Endothelial cell of umbilical vein (primary cell): ENCODE data around the gene ASIC4. TPM values are rescaled to one million over a fixed set of nuclear protein-coding genes. Genes with fewer than 3 reads are reported as not detected.

ENCODE experiments used
- BruUV-seq: library from RNA; stranded (reverse); fragments of 400-500 nt; replicated peaks from 2 replicates; lab custom pipeline; 2021; lab: Mats Ljungman, UMichigan
- CTCF ChIA-PET: fragments of 300-600, 350-600 bp; sonication (Branson Sonifier 250); formaldehyde crosslinking; loops from one replicate; lab custom pipeline; 2021; ENCODE audit warnings: antibody characterized with exemption, inconsistent platforms; lab: Charles Lee
- POLR2A ChIA-PET: fragments of 300-600, 350-600 bp; sonication (Branson Sonifier 250); formaldehyde crosslinking; loops from one replicate; lab custom pipeline; 2021; ENCODE audit warnings: antibody characterized with exemption, inconsistent platforms; lab: Charles Lee
- DNase-seq: peaks from one replicate; pipeline ENCODE4 v3.0.0-alpha.2; 2011; ENCODE audit warnings: low read depth, low spot score
- FAIRE-seq: peaks from 2 replicates; lab custom pipeline; 2011; peaks lifted over from hg19 to GRCh38; lab: Jason Lieb, UNC
- H2AFZ ChIP-seq: 2 replicates; pipeline ENCODE4 v1.6.0; 2012; ENCODE audit warnings: low read depth, low read length, control low read depth, inconsistent platforms
- H3K27ac ChIP-seq: 2 replicates; pipeline ENCODE4 v1.5.1; 2011; ENCODE audit warnings: low read depth, mild to moderate bottlenecking, control low read depth, low read length, moderate library complexity; ENCODE audit not compliant: insufficient read depth
- H3K27me3 ChIP-seq, 2 experiments: 2 replicates each; pipeline versions ENCODE4 v1.6.0 to v1.6.1; 2011; ENCODE audit warnings: low read length in 2 of 2, mixed read lengths in 1 of 2; ENCODE audit not compliant: control insufficient read depth in 2 of 2, insufficient read depth in 2 of 2
- H3K36me3 ChIP-seq, 2 experiments: 2 replicates in 1 of 2; 3 replicates in 1 of 2; pipeline ENCODE4 v1.5.1; 2011; ENCODE audit warnings: low read length in 2 of 2, mild to moderate bottlenecking in 1 of 2, moderate library complexity in 1 of 2; ENCODE audit not compliant: control insufficient read depth in 2 of 2, insufficient read depth in 2 of 2; ENCODE audit errors: extremely low read depth in 1 of 2
- H3K4me1 ChIP-seq: 3 replicates; pipeline ENCODE4 v1.5.1; 2011; ENCODE audit warnings: mild to moderate bottlenecking, low read length; ENCODE audit not compliant: control insufficient read depth, insufficient read depth; ENCODE audit errors: extremely low read depth
- H3K4me2 ChIP-seq: 2 replicates; pipeline ENCODE4 v1.6.1; 2011; ENCODE audit warnings: low read length, control low read depth, mixed read lengths; ENCODE audit not compliant: insufficient read depth
- H3K4me3 ChIP-seq, 3 experiments: fragments of 200-600 bp in 1 of 3; sonication (generic), shearing (Covaris generic) in 1 of 3; replicated peaks in 1 of 3; 2 replicates each; pipeline ENCODE4 v1.5.1; 2011 to 2016; ENCODE audit warnings: control low read depth in 3 of 3, low read length in 3 of 3, mild to moderate bottlenecking in 2 of 3, inconsistent platforms in 1 of 3, low read depth in 1 of 3, moderate library complexity in 1 of 3; ENCODE audit not compliant: insufficient read depth in 1 of 3
- H3K79me2 ChIP-seq: 2 replicates; pipeline ENCODE4 v1.6.0; 2012; ENCODE audit warnings: low read length, inconsistent platforms; ENCODE audit not compliant: control insufficient read depth, insufficient read depth
- H3K9ac ChIP-seq: replicated peaks from 2 replicates; pipeline ENCODE3; 2011; ENCODE audit warnings: low read length, control low read depth; ENCODE audit not compliant: insufficient read depth; ENCODE audit errors: extremely low read depth
- H3K9me1 ChIP-seq: replicated peaks from 3 replicates; pipeline ENCODE4 v1.6.0; 2011; ENCODE audit warnings: mild to moderate bottlenecking, low read length; ENCODE audit not compliant: control insufficient read depth, insufficient read depth; ENCODE audit errors: extremely low read depth
- H3K9me3 ChIP-seq: replicated peaks from 2 replicates; pipeline ENCODE4 v1.5.1; 2012; ENCODE audit warnings: low read length, inconsistent platforms; ENCODE audit not compliant: control insufficient read depth, insufficient read depth
- H4K20me1 ChIP-seq: replicated peaks from 2 replicates; pipeline ENCODE3; 2011; ENCODE audit warnings: mild to moderate bottlenecking, low read length; ENCODE audit not compliant: control insufficient read depth, insufficient read depth; ENCODE audit errors: extremely low read depth
- EZH2 ChIP-seq: IDR thresholded peaks from 2 replicates; pipeline ENCODE4 v1.6.1; 2012; ENCODE audit warnings: borderline replicate concordance, low read depth, mild to moderate bottlenecking, moderate library complexity, low read length, inconsistent platforms; ENCODE audit not compliant: severe bottlenecking
- FOS ChIP-seq: IDR thresholded peaks from 2 replicates; pipeline ENCODE4 v1.6.1; 2011; ENCODE audit warnings: mild to moderate bottlenecking, low read length, moderate library complexity, borderline replicate concordance; ENCODE audit not compliant: insufficient read depth
- GATA2 ChIP-seq: IDR thresholded peaks from 2 replicates; pipeline ENCODE4 v1.7.0; 2011; ENCODE audit warnings: low read depth, mild to moderate bottlenecking, moderate library complexity, mixed read lengths, low read length; ENCODE audit not compliant: insufficient read length, insufficient read depth
- JUN ChIP-seq: IDR thresholded peaks from 2 replicates; pipeline ENCODE4 v1.6.1; 2011; ENCODE audit warnings: borderline replicate concordance, low read depth; ENCODE audit not compliant: insufficient read length, insufficient read depth
- MAX ChIP-seq: IDR thresholded peaks from 2 replicates; pipeline ENCODE4 v1.6.1; 2011; ENCODE audit not compliant: insufficient read depth, insufficient read length
- MYC ChIP-seq: IDR thresholded peaks from one replicate; pipeline ENCODE4 v1.6.1; 2011; ENCODE audit warnings: mild to moderate bottlenecking, low read depth, low read length
- POLR2A ChIP-seq: IDR thresholded peaks from 2 replicates; pipeline ENCODE4 v1.6.1; 2012; ENCODE audit warnings: low read depth, mild to moderate bottlenecking, control low read depth, low read length
- POLR2AphosphoS5 ChIP-seq: IDR thresholded peaks from 2 replicates; pipeline ENCODE4 v1.6.1; 2012; ENCODE audit warnings: low read depth, mild to moderate bottlenecking, control low read depth, low read length, moderate library complexity; ENCODE audit not compliant: insufficient read depth
- dilution Hi-C: fragments of 300-500 bp; cut with MboI; formaldehyde crosslinking; loops from one replicate; pipeline ENCODE4 v1.15.0; 2019; ENCODE audit warnings: low sequenced_read_pairs; ENCODE audit not compliant: extremely low pct_ligation_motif_present
- intact Hi-C: fragments of 100-400 bp; cut with micrococcal nuclease; formaldehyde crosslinking; loops from one replicate; pipeline ENCODE4 v1.10.0; 2022
- polyA plus RNA-seq, 4 experiments: library from polyadenylated mRNA; depleted of rRNA in 3 of 4; stranded (reverse) in 3 of 4; unstranded in 1 of 4; fragments of >200 nt; gene quantifications; 2 replicates each; pipeline versions ENCODE4 v1.2.1 to v1.2.3, GENCODE V29; 2011 to 2012; ENCODE audit warnings: missing spikeins in 1 of 4
- total RNA-seq: library from RNA; stranded (reverse); gene quantifications from 2 replicates; pipeline ENCODE4 v1.2.3, GENCODE V29; 2021
- TF ChIP-seq, protein P1 (sequence below), 2 donors: IDR thresholded peaks; 1 replicate in 1 of 2; 2 replicates in 1 of 2; pipeline ENCODE4 v1.5.1; 2011; ENCODE audit warnings: low read length in 2 of 2, mild to moderate bottlenecking in 2 of 2, moderate library complexity in 2 of 2, control low read depth in 1 of 2, inconsistent platforms in 1 of 2, low read depth in 1 of 2; ENCODE audit not compliant: insufficient read depth in 1 of 2; ENCODE audit errors: extremely low read depth in 1 of 2

The ASIC4 gene
- total and polyA plus RNA-seq, 2 donors (not counting 3 experiments of a cell fraction or from before 2014, with no cell fraction given) = not detected

- no peaks in the 10 kb centered on the region for H3K4me1 ChIP-seq
- no peaks in the 10 kb centered on the region for H3K36me3 ChIP-seq
- no peak overlapping the region for H3K9ac ChIP-seq
- TF ChIP-seq JUN = no peak
- no peak for TF ChIP-seq POLR2A
- TF ChIP-seq POLR2AphosphoS5 = no peak
- TF ChIP-seq, protein P1, sequence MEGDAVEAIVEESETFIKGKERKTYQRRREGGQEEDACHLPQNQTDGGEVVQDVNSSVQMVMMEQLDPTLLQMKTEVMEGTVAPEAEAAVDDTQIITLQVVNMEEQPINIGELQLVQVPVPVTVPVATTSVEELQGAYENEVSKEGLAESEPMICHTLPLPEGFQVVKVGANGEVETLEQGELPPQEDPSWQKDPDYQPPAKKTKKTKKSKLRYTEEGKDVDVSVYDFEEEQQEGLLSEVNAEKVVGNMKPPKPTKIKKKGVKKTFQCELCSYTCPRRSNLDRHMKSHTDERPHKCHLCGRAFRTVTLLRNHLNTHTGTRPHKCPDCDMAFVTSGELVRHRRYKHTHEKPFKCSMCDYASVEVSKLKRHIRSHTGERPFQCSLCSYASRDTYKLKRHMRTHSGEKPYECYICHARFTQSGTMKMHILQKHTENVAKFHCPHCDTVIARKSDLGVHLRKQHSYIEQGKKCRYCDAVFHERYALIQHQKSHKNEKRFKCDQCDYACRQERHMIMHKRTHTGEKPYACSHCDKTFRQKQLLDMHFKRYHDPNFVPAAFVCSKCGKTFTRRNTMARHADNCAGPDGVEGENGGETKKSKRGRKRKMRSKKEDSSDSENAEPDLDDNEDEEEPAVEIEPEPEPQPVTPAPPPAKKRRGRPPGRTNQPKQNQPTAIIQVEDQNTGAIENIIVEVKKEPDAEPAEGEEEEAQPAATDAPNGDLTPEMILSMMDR (IDR thresholded peaks at IDR 0.05; ENCODE audit: extremely low read depth in 1 of 2, insufficient read depth in 1 of 2, low read depth in 1 of 2, low read length in 2 of 2) = no peak
- TF ChIP-seq EZH2 = no peak
- no peak for TF ChIP-seq FOS
- TF ChIP-seq GATA2 = no peak
- no peak for TF ChIP-seq MAX
- TF ChIP-seq MYC = no peak
- no peaks in the 10 kb centered on the region for H4K20me1 ChIP-seq
- dilution Hi-C loops = no loop called here
- no TSS peak for BruUV-seq
- no peak overlapping the region for H3K4me3 ChIP-seq
- CTCF ChIA-PET = no interaction called here
- no peak overlapping the region for H3K27ac ChIP-seq
- no peaks in the 10 kb centered on the region for H3K9me3 ChIP-seq
- DNase-seq (no peak), FAIRE-seq (no peak)
- H3K4me2 ChIP-seq = no peak overlapping the region
- H3K9me1 ChIP-seq = no peaks in the 10 kb centered on the region
- H2AFZ ChIP-seq = no peak overlapping the region
- peaks cover 16 to 19% of the 10 kb centered on the region in 2 experiments for H3K27me3 ChIP-seq
- POLR2A ChIA-PET = no interaction called here
- no peaks in the 10 kb centered on the region for H3K79me2 ChIP-seq
- intact Hi-C loops = no loop called here
Observed at GRCh38 chr2:219554350-219554749, 40.1 kb downstream of the ASIC4 start.
